ENCODE results near the gene NPC2. TPM values are rescaled to one million over a fixed set of nuclear protein-coding genes. Genes with fewer than 3 reads are reported as not detected.

Gene NPC2
- total and polyA plus RNA-seq, 2 of the 4 experiments (the other 2 are of a cell fraction) = 210 to 273 TPM

DNA sequence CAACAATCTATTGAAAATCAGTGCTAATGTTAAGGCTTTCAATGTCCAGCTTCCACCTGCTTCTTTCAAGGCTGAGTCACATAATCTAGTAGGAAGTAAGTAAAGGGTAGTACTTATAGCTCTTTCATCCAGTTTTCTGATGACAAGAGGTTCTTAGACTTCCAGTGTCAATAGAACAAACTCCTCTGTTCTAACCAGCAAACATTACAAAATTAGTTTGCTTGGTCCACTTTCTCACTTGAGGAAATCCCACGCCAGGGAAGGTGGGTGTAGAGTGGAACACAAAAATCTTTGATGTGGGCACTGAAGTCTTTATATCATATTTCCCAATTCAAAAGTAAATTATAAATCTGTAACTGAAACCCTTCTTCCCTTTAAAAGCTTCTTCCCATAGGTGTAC, 2.6 kb downstream of the NPC2 start:
- no peak for ATAC-seq (ENCODE audit: low read depth)
- H3K9me1 ChIP-seq (ENCODE audit: insufficient read depth, low read length) = peaks cover 13% of the 10 kb centered on the region; the same call in 1 of the 2 replicates
- no peak overlapping the region for H3K27ac ChIP-seq (ENCODE audit: insufficient read depth, low read length)
- TF ChIP-seq, protein P1, sequence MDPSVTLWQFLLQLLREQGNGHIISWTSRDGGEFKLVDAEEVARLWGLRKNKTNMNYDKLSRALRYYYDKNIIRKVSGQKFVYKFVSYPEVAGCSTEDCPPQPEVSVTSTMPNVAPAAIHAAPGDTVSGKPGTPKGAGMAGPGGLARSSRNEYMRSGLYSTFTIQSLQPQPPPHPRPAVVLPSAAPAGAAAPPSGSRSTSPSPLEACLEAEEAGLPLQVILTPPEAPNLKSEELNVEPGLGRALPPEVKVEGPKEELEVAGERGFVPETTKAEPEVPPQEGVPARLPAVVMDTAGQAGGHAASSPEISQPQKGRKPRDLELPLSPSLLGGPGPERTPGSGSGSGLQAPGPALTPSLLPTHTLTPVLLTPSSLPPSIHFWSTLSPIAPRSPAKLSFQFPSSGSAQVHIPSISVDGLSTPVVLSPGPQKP (IDR thresholded peaks at IDR 0.05; ENCODE audit: borderline replicate concordance, low read depth, low read length) = no peak
- no peak for TF ChIP-seq SMC3 (IDR thresholded peaks at IDR 0.05; ENCODE audit: low read depth, low read length)
- TF ChIP-seq RAD21 (IDR thresholded peaks at IDR 0.05; ENCODE audit: low read length) = no peak
- no peak for TF ChIP-seq NFE2L2 (IDR thresholded peaks at IDR 0.05; ENCODE audit: low read depth, low read length)
- TF ChIP-seq BHLHE40 (IDR thresholded peaks at IDR 0.05; ENCODE audit: low read depth, low read length) = no peak
- no peak for TF ChIP-seq MAFK (IDR thresholded peaks at IDR 0.05; ENCODE audit: low read depth, low read length)
- TF ChIP-seq MAZ (IDR thresholded peaks at IDR 0.05; ENCODE audit: borderline replicate concordance, low read depth, low read length) = no peak
- intact Hi-C loops (cut with micrococcal nuclease) (no loop called here), dilution Hi-C loops (cut with HindIII; ENCODE audit: low sequenced_read_pairs, unreplicated experiment) (no loop called here), in situ Hi-C loops (cut with MboI; ENCODE audit: low sequenced_read_pairs) (no loop called here)
- H2AK9ac ChIP-seq (replicated peaks; ENCODE audit: low read depth, low read length, poor library complexity) = no peak overlapping the region
- no peak overlapping the region for H3K9ac ChIP-seq (ENCODE audit: low read depth, low read length)
- POLR2A ChIA-PET (ENCODE audit: unreplicated experiment) = no interaction called here
- no peaks in the 10 kb centered on the region for H3K36me3 ChIP-seq (ENCODE audit: control insufficient read depth, insufficient read depth, low read length)
- H3K4me3 ChIP-seq (ENCODE audit: insufficient read depth, low read depth, low read length) = no peak overlapping the region
- no peak overlapping the region for H3K18ac ChIP-seq (ENCODE audit: low read depth, low read length)
- no peak overlapping the region for H3K56ac ChIP-seq (ENCODE audit: extremely low read depth, insufficient read depth, low read length)
- H3K27me3 ChIP-seq (ENCODE audit: control insufficient read depth, insufficient read depth, low read length) = no peaks in the 10 kb centered on the region
- H3K9me3 ChIP-seq (ENCODE audit: control insufficient read depth, insufficient read depth, low read length) = no peaks in the 10 kb centered on the region
- peaks cover 3% of the 10 kb centered on the region; the same call in 1 of the 2 replicates for H4K20me1 ChIP-seq (ENCODE audit: insufficient read depth, low read length)
- no peak overlapping the region for H3K4ac ChIP-seq (ENCODE audit: low read depth, low read length)
- no peak for DNase-seq
- no peak overlapping the region for H3K14ac ChIP-seq (replicated peaks; ENCODE audit: low read depth, low read length)
- H3K23ac ChIP-seq (ENCODE audit: low read depth, low read length) = no peak overlapping the region
- H2BK5ac ChIP-seq (ENCODE audit: low read depth, low read length, poor library complexity, severe bottlenecking) = no peak overlapping the region
- H2BK15ac ChIP-seq (ENCODE audit: low read depth, low read length) = no peak overlapping the region
- no peak overlapping the region for H4K91ac ChIP-seq (ENCODE audit: insufficient read depth, low read depth, low read length)
- WGBS, 2 experiments (ENCODE audit: extremely low coverage in 2 of 2, insufficient read length in 1 of 2) = no CpG with 5 or more reads among the region's 1 CpG
- H4K5ac ChIP-seq (ENCODE audit: low read depth, low read length) = no peak overlapping the region
- H2AFZ ChIP-seq (replicated peaks; ENCODE audit: low read length, poor library complexity) = no peak overlapping the region
- H3K4me1 ChIP-seq (ENCODE audit: control insufficient read depth, insufficient read depth, low read length) = peaks cover 9% of the 10 kb centered on the region
- no peak overlapping the region for H2AK5ac ChIP-seq (ENCODE audit: low read depth, low read length)
- CTCF ChIA-PET = interaction anchor here (0.6 kb wide), 1 partner anchor 127 kb away, joined by 3 read pairs; no protein-coding TSS in a partner anchor
- H2BK120ac ChIP-seq (ENCODE audit: low read depth, low read length) = no peak overlapping the region
- no peak overlapping the region for H3K4me2 ChIP-seq (ENCODE audit: low read depth, low read length)
- H2BK20ac ChIP-seq (ENCODE audit: low read depth, low read length) = no peak overlapping the region
- no peak overlapping the region for H4K8ac ChIP-seq (ENCODE audit: low read depth in 2 of 2, low read length in 2 of 2)
- no TSS peak for BruUV-seq (replicated peaks)
- H3K79me1 ChIP-seq (ENCODE audit: low read depth in 1 of 2, low read length in 2 of 2) = peaks cover 26 to 55% of the 10 kb centered on the region in 2 experiments
